NCI-H748 treated with DMSO at 0.1 percent for 48 hours (cell line): ENCODE results near the gene EZH2.

Source experiments
- DNase-seq: peaks from one replicate; lab custom pipeline; 2025; lab: John Stamatoyannopoulos, UW

Gene EZH2

GRCh38 chr7:148804343-148805235 lies 79.5 kb downstream of the EZH2 start:
- no peak for DNase-seq

DNA sequence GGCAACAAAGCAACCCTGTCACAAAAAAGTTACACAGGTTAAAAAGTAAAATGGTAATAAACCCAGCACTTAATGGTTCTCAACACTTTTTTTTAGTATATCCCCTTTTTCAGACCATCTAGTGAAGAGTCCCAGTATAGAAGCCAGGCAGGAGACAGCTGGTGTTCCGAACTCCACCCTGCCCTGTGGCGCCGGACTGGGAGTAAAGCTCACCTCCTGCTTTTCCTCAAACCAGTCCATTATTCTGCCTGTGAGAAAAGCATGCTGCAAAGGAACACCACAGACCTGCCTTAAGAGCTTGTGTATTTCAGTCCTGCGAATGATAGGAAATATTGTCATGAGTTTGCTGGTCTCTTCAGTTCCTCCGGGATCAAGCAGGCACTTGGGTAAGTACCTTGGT lies 81.0 kb downstream of the EZH2 start:
- DNase-seq, result no peak

GRCh38 chr7:148802101-148802493 lies 82.0 kb downstream of the EZH2 start:
- no peak for DNase-seq

DNA sequence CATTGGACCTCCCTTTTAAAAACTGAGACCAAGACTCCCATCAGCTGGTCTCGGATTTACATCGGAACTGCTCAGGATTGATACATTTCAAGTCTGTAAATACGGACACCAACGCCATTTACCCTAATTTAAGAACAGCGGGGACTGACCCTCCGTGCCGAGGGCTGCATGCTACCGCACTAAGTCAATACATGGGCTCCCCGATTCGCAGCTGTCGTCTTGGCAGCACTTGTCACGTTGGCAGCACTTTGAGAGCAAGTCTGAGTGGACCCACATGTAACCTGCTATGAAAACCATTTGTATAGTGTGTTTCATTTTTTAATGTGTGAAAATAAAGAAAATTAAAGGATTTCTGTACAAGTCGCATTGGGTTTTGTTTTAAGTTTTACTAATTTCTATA lies 83.4 kb downstream of the EZH2 start:
- DNase-seq, result no peak

GRCh38 chr7:148799893-148800555 lies 84.1 kb downstream of the EZH2 start:
- no peak for DNase-seq

DNA sequence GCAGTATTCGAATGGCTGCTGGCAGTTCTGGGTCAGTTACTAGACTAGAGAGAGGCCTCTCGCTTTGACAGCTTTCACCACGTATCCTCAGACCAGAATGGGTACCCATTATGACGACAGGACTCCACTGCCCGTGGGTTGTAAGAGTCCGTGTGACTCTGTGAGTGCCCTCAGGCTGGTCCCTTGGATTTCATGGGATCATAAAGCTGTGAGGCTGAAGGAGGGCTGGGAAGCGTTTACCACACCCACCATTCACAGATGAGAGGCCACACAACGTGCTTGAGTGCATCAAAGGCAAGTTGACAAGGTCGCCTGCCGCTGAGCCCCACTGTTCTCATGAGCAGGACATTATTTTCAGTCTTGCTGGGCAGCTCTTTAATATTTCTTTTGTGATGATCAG lies 87.2 kb downstream of the EZH2 start:
- no peak for DNase-seq

DNA sequence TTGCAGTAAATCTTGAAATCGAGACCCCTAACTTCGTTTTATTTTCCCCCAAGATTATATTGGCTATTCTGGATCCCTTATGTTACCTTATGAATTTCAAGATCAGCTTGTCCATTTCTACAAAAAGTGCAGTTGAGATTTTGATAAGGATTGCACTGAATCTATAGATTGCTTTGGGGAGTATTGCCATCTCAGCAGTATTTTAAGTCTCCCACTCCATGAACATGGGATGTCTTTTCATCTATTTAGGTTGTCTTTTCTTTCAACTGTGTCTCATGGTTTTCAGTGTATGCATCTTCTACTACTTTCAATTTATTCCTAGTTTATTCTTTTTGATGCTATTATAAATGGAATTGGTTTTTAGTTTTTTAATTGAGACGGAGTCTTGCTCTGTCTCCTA lies 89.6 kb downstream of the EZH2 start:
- DNase-seq, result no peak

- DNase-seq, result no peak
Observed at GRCh38 chr7:148793590-148793989, 90.5 kb downstream of the EZH2 start.

DNA sequence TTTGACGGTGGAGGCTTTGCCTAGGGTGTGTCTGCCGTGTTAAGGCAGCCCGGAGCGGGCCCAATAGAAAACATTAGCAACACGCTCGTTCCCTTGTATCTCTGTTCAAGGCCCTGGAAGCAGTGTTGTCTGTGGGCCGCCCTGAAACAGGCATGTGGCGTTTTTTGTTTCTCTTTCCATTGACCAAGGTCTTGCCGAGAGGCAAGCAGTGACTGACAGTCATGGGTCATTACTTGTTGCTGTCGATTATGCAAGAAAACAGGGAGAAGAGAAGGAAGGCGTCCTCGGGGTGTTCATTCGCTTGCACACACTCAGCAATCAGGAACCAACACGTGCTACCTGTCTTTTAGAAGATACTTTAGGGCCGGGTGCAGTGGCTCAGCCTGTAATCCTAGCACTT lies 92.5 kb downstream of the EZH2 start:
- DNase-seq, result no peak

- no peak for DNase-seq
Observed at GRCh38 chr7:148790850-148791249, 93.2 kb downstream of the EZH2 start.

DNA sequence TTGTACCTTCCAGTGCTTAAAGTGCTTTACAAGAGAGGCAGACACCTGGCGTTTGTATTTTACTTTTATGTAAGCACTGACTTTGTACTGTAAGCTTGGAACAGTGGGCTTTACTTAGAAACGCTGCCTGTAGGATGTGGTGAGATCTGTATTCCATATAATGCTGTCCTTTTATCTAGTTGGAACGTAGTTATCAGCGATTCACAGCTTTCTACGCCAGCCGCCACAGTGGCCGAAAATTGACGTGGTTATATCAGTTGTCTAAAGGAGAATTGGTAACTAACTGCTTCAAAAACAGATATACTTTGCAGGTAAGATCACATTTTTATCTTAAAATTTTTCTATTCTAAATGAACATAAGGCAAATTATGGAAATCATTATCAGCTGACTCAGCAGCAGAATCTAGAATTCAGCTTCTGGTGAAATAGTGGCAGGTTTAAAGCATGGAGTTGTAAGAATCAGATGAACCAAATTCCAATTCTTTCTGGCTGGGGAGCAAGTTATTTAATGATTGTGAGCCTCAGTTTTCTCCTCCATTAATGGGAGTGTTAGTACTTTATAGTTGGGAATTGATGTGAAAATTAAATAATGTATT lies 93.9 kb downstream of the EZH2 start:
- no peak for DNase-seq

DNA sequence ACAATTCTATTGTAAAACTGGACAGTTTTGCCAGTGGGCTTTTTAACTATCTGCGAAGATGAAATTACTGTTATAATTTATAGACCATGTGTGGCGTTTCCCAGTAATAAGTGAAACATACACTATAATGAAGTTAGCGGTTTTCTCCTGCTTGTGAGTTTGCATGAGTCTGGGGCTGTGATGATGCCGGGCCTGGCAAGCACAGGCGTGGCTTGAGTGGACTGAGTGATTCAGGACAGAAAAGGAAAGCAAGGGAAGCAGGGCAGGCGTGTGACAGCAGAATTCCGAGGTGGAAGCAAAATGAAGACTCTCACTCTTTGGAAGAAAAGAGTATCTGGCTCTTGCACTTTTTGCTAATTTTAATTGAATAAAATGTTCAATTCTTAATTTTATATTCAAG lies 94.9 kb downstream of the EZH2 start:
- DNase-seq, result no peak

- DNase-seq, result no peak
Observed at GRCh38 chr7:148787571-148788295, 96.4 kb downstream of the EZH2 start.

GRCh38 chr7:148783801-148784527 lies 100.1 kb downstream of the EZH2 start:
- no peak for DNase-seq

DNA sequence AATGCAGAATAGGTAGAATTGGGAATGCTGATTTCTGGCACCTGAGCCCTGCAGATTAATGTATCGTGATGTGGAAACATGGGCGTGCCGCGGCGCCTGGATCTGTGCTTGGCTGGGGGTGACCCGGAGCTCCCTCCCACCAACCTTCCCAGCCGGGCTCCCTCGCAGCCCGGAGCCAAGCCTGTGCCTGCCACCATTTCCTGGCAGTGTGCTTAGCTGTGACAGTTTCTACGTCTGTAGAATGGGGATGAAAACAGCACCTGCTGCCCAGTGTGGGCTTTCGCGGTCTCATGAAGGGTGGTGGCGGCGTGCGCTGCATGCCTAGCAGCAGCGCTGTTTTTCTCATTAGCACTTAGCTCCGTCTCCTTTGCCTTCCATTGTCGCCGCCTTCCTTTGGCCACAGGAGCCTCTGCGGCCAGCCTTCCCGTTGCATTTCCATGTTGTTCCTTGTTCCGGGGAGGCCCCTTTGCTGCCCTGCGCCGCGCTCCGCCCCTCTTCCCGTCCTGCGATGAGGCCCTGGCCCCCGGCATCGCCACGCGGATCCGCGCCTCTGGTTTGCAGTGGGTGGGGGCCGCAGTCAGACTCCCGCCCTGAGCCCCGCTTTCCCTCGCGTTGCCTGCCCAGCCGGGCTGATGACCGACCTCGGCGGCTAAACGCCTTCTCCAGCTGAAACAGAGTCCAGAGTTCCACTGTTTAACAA lies 101.2 kb downstream of the EZH2 start:
- DNase-seq, result no peak

- DNase-seq, result no peak
Observed at GRCh38 chr7:148774471-148774870, 109.6 kb downstream of the EZH2 start.

DNA sequence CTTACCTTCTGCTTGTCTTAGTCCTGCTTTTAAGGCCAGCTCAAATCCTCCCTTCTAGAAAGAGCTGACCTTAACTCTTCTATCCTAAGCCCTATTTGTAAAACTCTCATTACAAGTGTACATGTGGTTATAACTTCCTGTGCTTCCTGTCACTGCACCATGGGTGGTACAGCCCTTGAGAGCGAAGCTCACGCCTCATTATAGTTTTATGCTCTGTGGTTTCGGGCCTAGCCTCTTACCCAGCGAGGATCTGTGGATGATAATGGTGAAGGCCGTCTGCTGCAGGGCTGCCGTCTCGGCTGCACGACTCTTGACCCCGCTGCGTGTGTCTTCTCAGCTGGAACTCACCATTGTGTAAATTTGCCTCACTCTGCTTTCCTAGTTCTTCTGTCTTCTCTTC lies 110.8 kb downstream of the EZH2 start:
- no peak for DNase-seq

DNA sequence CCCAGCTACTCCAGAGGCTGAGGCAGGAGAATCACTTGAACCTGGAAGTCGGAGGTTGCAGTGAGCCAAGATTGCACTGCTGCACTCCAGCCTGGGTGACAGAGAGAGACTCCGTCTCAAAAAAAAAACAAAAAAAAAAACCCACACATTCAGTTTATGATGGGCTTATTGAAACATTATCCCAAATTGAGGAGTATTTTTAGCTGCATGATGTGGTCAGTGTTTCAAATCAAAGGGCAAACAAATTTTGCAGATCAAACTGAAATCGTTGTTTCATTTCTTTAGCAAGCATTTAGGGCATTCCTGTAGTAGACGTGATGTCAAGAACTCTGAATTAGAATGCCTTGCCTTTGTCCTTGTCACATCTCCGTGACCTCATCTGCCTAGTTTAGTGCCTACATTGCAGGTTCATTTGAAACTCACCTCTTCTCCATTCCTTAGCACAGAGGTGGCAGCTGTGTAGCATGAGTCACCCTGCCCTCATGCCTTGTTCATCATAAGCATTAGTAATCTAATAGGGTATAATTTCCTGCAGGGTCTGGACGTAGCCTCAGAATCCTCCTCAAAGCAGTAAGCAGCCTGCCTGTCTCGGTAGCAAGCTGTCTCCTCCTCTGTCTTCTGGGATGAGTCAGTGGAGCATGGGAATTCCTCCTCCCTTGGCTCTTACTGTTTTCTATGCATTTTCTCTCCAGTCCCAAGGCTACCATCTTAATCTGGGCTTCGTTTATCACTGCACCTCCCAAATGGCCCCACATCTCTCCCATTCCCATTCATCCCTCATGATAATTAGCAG lies 111.6 kb downstream of the EZH2 start:
- no peak for DNase-seq

DNA sequence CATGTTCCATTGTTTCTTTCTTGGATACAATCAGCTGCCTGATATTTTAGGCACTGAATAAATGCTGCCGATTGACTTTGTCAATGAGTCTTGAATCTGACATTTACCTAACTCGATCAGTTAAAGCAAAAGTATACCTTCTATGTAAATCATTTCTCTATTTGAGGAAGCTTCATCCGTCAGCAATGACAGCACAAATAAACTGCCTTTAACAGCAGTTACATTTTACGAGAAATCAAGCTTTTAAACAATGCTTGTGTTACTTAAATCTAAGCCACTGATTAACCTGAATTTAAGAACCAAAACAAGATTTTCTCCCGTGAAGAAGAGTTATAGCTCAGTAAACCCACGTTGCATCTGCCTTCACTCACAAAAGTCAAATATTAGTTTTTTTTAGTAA lies 114.1 kb downstream of the EZH2 start:
- DNase-seq, result no peak

DNA sequence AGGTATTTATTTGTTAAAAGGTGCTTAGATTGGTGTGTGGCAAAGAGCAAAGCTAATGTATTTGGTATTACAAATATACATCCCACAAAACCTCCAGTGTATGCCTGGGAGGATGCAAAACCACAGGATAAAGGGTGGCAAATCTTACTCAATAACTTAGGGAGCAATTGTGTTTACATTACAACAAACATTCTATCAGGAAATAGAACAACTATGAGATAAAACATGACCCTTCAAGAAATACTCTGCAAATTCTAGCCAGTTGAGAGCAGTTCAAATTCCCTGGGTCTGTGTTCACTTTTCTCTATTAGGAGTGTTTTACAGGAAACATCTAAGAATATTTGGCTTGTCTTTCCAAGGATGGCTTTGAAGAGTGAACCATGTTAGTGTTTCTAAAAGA lies 120.5 kb downstream of the EZH2 start:
- DNase-seq, result no peak
